ENCODE results near the gene SLC35G3. TPM values are rescaled to one million over a fixed set of nuclear protein-coding genes. Genes with fewer than 3 reads are reported as not detected.

SLC35G3 gene
- total and polyA plus RNA-seq, 2 experiments from 2014 or later = not detected

GRCh38 chr17:35222452-35222851, 28.3 kb upstream of the SLC35G3 start:
- no peaks in the 10 kb centered on the region for H3K27me3 ChIP-seq (ENCODE audit: insufficient read depth)
- TF ChIP-seq POLR2AphosphoS5 (IDR thresholded peaks at IDR 0.05; ENCODE audit: low read depth) (no peak), ZNF331 (CRISPR knock-in tag; IDR thresholded peaks at IDR 0.05; ENCODE audit: low read depth) (peak; percentile 82)

GRCh38 chr17:35218915-35219314, 24.7 kb upstream of the SLC35G3 start:
- Mint-ChIP-seq H3K27ac (no peak overlapping the region), H3K4me3 (no peak overlapping the region), H3K9me3 (peaks cover 8% of the 10 kb centered on the region), H3K36me3 (ENCODE audit: low read depth) (no peaks in the 10 kb centered on the region), H3K4me1 (peaks cover 6% of the 10 kb centered on the region), H3K27me3 (ENCODE audit: insufficient read depth, low read depth, poor library complexity) (peaks cover 2% of the 10 kb centered on the region)
- no peaks in the 10 kb centered on the region for H3K27me3 ChIP-seq (ENCODE audit: insufficient read depth)
- no peak for ATAC-seq
- no peak overlapping the region for H3K4me3 ChIP-seq
- no peaks in the 10 kb centered on the region for H4K20me1 ChIP-seq (replicated peaks; ENCODE audit: insufficient read depth)
- H3K36me3 ChIP-seq (ENCODE audit: insufficient read depth) = no peaks in the 10 kb centered on the region
- DNase-seq (ENCODE audit: low spot score) = no peak
- H2AFZ ChIP-seq = no peak overlapping the region
- no peaks in the 10 kb centered on the region for H3F3A ChIP-seq (replicated peaks; ENCODE audit: low read depth)
- no peaks in the 10 kb centered on the region for H3K9me2 ChIP-seq (ENCODE audit: insufficient read depth)
- no peak overlapping the region for H3K4me2 ChIP-seq
- H3K27ac ChIP-seq (ENCODE audit: low read depth) = no peak overlapping the region
- no peaks in the 10 kb centered on the region for H3K4me1 ChIP-seq (ENCODE audit: insufficient read depth)
- no peak for TF ChIP-seq ZNF462 (CRISPR knock-in tag; IDR thresholded peaks at IDR 0.05)
- TF ChIP-seq ZNF114 (CRISPR knock-in tag; IDR thresholded peaks at IDR 0.05) = no peak
- TF ChIP-seq POLR2AphosphoS5 (IDR thresholded peaks at IDR 0.05; ENCODE audit: low read depth) = no peak
- TF ChIP-seq EZH2 (IDR thresholded peaks at IDR 0.05; ENCODE audit: low read depth, unreplicated experiment) = no peak
- TF ChIP-seq ZNF331 (CRISPR knock-in tag; IDR thresholded peaks at IDR 0.05; ENCODE audit: low read depth) = no peak
- TF ChIP-seq CTCF (conservative IDR thresholded peaks at IDR 0.05; ENCODE audit: low read depth in 2 of 2) = no peak
- H3K79me2 ChIP-seq (replicated peaks; ENCODE audit: insufficient read depth) = no peaks in the 10 kb centered on the region

More at GRCh38 chr17:35222452-35222851, 28.3 kb upstream of the SLC35G3 start:
- Mint-ChIP-seq H3K36me3 (ENCODE audit: low read depth) (no peaks in the 10 kb centered on the region), H3K9me3 (peaks cover 8% of the 10 kb centered on the region), H3K27ac (no peak overlapping the region), H3K4me1 (no peaks in the 10 kb centered on the region), H3K27me3 (ENCODE audit: insufficient read depth, low read depth, poor library complexity) (peaks cover 2% of the 10 kb centered on the region), H3K4me3 (no peak overlapping the region)
- Histone ChIP-seq H3K9me2 (ENCODE audit: insufficient read depth) (no peaks in the 10 kb centered on the region), H3K4me1 (ENCODE audit: insufficient read depth) (no peaks in the 10 kb centered on the region), H2AFZ (no peak overlapping the region), H3K36me3 (ENCODE audit: insufficient read depth) (no peaks in the 10 kb centered on the region), H3K27ac (ENCODE audit: low read depth) (no peak overlapping the region), H3K79me2 (replicated peaks; ENCODE audit: insufficient read depth) (no peaks in the 10 kb centered on the region), H3F3A (replicated peaks; ENCODE audit: low read depth) (no peaks in the 10 kb centered on the region), H4K20me1 (replicated peaks; ENCODE audit: insufficient read depth) (no peaks in the 10 kb centered on the region), H3K4me3 (no peak overlapping the region), H3K4me2 (no peak overlapping the region)
- ATAC-seq = no peak
- DNase-seq (ENCODE audit: low spot score) = no peak
